ENCODE data around the gene ZBTB11. TPM values are rescaled to one million over a fixed set of nuclear protein-coding genes. Genes with fewer than 3 reads are reported as not detected.

Gene ZBTB11, protein sequence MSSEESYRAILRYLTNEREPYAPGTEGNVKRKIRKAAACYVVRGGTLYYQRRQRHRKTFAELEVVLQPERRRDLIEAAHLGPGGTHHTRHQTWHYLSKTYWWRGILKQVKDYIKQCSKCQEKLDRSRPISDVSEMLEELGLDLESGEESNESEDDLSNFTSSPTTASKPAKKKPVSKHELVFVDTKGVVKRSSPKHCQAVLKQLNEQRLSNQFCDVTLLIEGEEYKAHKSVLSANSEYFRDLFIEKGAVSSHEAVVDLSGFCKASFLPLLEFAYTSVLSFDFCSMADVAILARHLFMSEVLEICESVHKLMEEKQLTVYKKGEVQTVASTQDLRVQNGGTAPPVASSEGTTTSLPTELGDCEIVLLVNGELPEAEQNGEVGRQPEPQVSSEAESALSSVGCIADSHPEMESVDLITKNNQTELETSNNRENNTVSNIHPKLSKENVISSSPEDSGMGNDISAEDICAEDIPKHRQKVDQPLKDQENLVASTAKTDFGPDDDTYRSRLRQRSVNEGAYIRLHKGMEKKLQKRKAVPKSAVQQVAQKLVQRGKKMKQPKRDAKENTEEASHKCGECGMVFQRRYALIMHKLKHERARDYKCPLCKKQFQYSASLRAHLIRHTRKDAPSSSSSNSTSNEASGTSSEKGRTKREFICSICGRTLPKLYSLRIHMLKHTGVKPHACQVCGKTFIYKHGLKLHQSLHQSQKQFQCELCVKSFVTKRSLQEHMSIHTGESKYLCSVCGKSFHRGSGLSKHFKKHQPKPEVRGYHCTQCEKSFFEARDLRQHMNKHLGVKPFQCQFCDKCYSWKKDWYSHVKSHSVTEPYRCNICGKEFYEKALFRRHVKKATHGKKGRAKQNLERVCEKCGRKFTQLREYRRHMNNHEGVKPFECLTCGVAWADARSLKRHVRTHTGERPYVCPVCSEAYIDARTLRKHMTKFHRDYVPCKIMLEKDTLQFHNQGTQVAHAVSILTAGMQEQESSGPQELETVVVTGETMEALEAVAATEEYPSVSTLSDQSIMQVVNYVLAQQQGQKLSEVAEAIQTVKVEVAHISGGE
- 10 to 100 TPM; 30.3 to 31.3 TPM for total RNA-seq

DNA sequence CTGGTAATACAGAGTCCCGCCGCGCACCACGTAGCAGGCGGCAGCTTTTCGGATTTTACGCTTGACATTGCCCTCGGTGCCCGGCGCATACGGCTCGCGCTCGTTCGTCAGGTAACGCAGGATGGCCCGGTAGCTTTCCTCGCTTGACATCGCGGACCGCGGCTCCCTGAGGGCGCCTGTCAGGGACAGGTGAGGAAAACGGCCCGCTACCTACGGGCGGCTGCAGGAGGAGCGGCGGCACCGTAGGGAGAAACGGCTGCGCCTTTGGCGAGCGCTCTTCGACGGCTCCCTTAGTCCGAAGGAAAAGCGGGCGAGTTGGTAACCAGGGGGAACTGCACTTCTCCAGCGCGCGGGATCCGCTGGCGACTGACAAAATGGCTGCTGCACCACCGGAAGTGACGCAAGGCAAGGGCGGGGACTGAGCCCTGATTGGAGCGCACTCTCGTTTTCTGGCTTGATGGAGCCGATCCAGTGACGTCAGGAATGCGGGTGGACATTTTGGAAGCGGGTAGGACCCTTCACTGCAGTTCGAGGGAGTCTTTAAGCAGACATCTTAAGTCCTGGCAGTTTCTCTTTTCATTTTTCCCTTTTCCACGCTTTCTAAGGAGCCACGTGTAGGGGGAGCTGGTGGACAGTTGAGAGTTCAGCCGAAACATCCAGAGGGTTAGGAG lies at the start of gene ZBTB11:
TSS of gene ZBTB11 (minus strand) at position 368 of the 671 bp plus-strand sequence. CDS start at position 150, 218 bp downstream.
- CTCF ChIA-PET: interaction anchor here (1.2 to 3.1 kb wide), 5 partner anchors 8 to 103 kb away, joined by 4 to 16 read pairs (median 7); partner anchors contain the start of genes CEP97 and PCNP
- peak; percentile 74 for ATAC-seq
- DNase-seq: peak; percentile 100
- H3K4me1 Mint-ChIP-seq: peaks cover 44% of the 10 kb centered on the region
- H3K36me3 Mint-ChIP-seq: peaks cover 37% of the 10 kb centered on the region
- H3K27ac Mint-ChIP-seq: peak within 1 kb of the TSS; percentile 98
- no peaks in the 10 kb centered on the region for H3K27me3 Mint-ChIP-seq
- H3K9me3 Mint-ChIP-seq (ENCODE audit: low read depth): no peaks in the 10 kb centered on the region
- H3K4me3 Mint-ChIP-seq: peak within 1 kb of the TSS; percentile 86

GRCh38 chr3:101725890-101726275 lies 49.0 kb upstream of the ZBTB11 start:
- no peak for ATAC-seq
- H3K4me3 Mint-ChIP-seq: peak overlapping the region; percentile 92
- peaks cover 38% of the 10 kb centered on the region for H3K4me1 Mint-ChIP-seq
- H3K27ac Mint-ChIP-seq: peak overlapping the region; percentile 95
- no peaks in the 10 kb centered on the region for H3K27me3 Mint-ChIP-seq
- CTCF ChIA-PET: interaction anchor here (1.1 to 2.3 kb wide), 3 partner anchors 40 to 152 kb away, joined by 3 to 13 read pairs (median 4); partner anchors contain the start of genes NXPE3, PCNP and RPL24
- no peak for DNase-seq
- peaks cover 29% of the 10 kb centered on the region for H3K36me3 Mint-ChIP-seq
- H3K9me3 Mint-ChIP-seq (ENCODE audit: low read depth): no peaks in the 10 kb centered on the region

DNA sequence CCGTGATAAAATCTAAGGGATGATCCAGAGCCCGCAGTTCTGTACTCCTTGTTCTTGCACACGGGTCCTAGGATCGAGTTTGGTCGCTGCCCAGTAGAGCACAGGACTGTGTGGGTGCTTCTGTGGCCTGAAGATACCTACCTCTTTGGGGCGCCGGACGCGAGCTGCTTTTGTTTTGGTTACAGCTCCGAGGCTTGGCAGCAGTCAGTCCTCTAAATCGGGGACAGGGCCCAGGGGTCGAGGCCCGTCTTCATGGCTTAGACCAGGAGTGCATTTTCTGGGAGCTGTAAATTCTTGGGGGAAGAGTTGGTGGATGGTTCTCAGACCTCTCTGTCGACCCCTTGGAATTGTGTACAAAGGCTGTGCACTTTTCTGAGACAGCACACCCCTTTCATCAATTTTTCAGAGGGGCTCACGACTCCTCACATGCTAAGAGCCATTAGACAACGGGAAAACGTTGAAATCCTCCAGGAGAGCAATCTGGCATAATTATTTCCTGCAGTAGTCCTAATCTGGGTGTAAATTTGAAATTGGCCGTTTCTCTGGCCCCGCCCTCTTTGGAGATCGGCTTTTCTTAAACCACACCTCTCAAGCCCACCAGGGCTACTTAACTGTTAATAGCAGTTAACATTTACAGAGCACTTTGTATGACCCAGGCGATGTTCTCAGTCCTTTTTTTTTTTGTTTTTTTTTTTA lies 48.4 kb upstream of the ZBTB11 start:
- ATAC-seq: peak; percentile 35
- Mint-ChIP-seq H3K27ac (peak overlapping the region; percentile 95), H3K9me3 (ENCODE audit: low read depth) (no peaks in the 10 kb centered on the region), H3K4me3 (peak overlapping the region; percentile 92), H3K4me1 (peaks cover 41% of the 10 kb centered on the region), H3K27me3 (no peaks in the 10 kb centered on the region), H3K36me3 (peaks cover 24% of the 10 kb centered on the region)
- CTCF ChIA-PET: interaction anchor here (1.1 to 2.3 kb wide), 6 partner anchors 29 to 151 kb away, joined by 3 to 13 read pairs (median 6); partner anchors contain the start of genes NXPE3, PCNP and RPL24
- DNase-seq: peak; percentile 66

GRCh38 chr3:101724329-101725193 lies 47.6 kb upstream of the ZBTB11 start, which contains the start of gene CEP97:
CEP97 (plus strand) TSS chr3:101724614; CDS start chr3:101724677, 63 bp downstream.
- Mint-ChIP-seq H3K27me3 (no peaks in the 10 kb centered on the region), H3K4me3 (peak within 1 kb of the TSS; percentile 92), H3K9me3 (ENCODE audit: low read depth) (no peaks in the 10 kb centered on the region), H3K36me3 (peaks cover 19% of the 10 kb centered on the region), H3K4me1 (peaks cover 43% of the 10 kb centered on the region), H3K27ac (peak within 1 kb of the TSS; percentile 95)
- DNase-seq: peak; percentile 94
- ATAC-seq: peak; percentile 95
- CTCF ChIA-PET: interaction anchor here (0.7 to 2.3 kb wide), 9 partner anchors 18 to 501 kb away, joined by 3 to 13 read pairs (median 3); partner anchors contain the start of genes NXPE3 and RPL24

DNA sequence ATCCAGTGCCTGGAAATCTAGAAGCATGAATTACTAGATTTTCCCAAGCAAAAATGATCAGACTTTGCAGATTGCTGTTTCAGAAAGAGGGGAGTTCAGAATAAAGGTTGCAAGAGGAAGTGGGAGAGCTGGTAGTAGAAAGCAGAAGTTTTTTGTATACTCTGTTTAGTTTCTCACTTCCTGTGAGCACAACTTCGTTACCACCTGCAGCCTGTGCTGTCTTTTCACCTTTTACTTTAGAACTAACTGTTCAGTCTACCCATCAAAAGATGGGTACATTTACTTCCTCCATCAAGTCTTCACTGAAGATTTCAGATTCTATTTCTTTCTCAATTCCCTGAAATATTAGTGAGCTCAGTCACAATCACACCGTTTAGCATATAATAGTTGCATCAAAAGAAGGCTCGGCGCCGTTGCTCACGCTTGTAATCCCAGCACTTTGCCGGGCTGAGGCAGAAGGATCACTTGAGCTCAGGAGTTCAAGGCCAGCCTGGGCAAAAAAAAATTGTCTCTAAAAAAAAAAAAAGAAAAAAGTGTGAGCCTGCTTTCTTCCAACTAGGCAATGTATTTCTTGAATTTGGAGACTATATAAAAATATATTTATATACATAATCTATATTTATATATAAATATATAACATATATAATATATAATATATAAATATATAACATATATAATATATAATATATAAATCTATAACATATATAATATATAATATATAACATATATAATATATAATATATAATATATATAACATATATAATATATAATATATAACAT lies 45.7 kb upstream of the ZBTB11 start:
- peak overlapping the region; percentile 69 for H3K4me3 Mint-ChIP-seq
- DNase-seq (peak; percentile 46), ATAC-seq (no peak)
- no peaks in the 10 kb centered on the region for H3K27me3 Mint-ChIP-seq
- CTCF ChIA-PET: interaction anchor here (1.1 to 1.6 kb wide), 3 partner anchors 22 to 56 kb away, joined by 3 to 4 read pairs (median 3); partner anchors contain the start of gene NXPE3
- no peaks in the 10 kb centered on the region for H3K9me3 Mint-ChIP-seq (ENCODE audit: low read depth)
- H3K36me3 Mint-ChIP-seq: peaks cover 5% of the 10 kb centered on the region
- H3K4me1 Mint-ChIP-seq: peaks cover 41% of the 10 kb centered on the region
- H3K27ac Mint-ChIP-seq: peak overlapping the region; percentile 91

DNA sequence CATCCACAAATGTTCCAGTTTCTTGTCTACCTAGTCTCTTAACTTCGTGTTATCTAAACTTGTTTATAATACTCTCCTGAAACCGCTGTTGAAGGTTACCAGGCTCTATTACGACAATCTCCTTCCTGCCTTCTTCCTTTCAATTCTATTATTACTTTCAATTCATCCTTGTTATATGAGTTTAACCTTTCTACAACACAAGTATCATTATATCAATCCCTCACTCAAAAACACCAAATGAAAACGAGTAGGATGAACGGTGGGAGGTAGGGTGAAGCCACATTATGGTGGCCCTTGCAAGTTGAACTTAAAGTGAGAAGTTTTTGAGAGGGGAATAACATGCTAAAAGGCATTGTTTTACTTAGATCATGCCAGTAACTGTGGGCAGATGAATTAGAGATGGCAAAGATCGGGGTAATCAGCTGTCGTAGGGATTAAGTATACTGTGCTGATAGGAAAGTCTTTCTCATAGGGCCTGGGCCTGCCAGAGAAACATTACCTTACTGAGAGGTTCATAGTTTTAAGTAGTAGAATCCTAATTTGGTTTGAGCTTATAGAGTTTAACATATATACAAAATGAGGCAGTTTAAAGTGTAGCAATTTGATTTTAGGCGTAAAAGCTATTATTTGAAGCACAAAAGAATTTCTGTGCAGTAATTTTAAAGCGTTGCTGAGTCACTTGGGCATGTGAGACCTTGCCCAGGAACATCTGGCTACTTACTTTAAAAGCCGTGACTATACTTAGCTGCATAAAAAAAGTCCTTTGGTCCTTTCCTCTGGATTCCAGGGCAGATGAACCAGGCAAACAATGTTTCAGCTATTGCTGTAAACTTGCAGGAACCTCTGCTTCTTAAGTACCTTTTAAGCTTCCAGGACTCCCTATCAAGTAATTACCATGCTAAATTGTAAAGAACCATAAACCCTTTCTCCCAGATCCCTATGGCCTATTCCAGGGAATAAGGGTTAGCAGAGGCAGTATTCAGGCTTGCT lies 44.2 kb upstream of the ZBTB11 start:
- Mint-ChIP-seq H3K9me3 (ENCODE audit: low read depth) (no peaks in the 10 kb centered on the region), H3K4me3 (peak overlapping the region; percentile 37), H3K4me1 (peaks cover 31% of the 10 kb centered on the region), H3K27me3 (no peaks in the 10 kb centered on the region), H3K36me3 (no peaks in the 10 kb centered on the region), H3K27ac (peak overlapping the region; percentile 91)
- no peak for ATAC-seq
- DNase-seq: no peak
- CTCF ChIA-PET: interaction anchor here (1.1 to 1.6 kb wide), 3 partner anchors 23 to 148 kb away, joined by 3 read pairs; partner anchors contain the start of genes NXPE3 and PCNP

DNA sequence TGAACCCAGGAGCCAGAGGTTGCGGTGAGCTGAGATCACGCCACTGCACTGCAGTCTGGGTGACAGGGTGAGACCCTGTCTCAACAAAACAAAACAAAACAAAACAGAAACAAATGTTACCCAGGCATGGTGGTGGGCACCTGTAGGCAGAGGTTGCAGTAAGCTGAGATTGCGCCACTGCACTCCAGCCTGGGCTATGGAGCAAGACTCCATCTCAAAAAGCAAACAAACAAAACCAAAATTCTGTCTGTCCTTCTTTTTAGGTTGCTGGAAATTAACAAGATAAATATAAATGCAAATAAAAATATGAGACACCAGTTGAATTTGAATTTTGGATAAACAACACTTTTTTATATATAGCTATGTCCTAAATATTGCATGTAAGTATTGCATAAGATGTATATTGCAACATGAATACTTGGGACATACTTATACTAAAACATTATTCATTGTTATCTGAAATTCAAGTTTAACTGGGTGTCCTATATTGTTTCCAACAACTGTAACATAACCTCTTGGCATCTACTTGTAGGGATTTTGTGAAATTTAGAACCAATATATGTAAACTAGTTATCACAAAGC lies 42.8 kb upstream of the ZBTB11 start:
- CTCF ChIA-PET: no interaction called here
- H3K4me1 Mint-ChIP-seq: peaks cover 27% of the 10 kb centered on the region
- DNase-seq (no peak), ATAC-seq (no peak)
- no peaks in the 10 kb centered on the region for H3K36me3 Mint-ChIP-seq
- H3K9me3 Mint-ChIP-seq (ENCODE audit: low read depth): no peaks in the 10 kb centered on the region
- H3K4me3 Mint-ChIP-seq: no peak overlapping the region
- H3K27me3 Mint-ChIP-seq: no peaks in the 10 kb centered on the region
- no peak overlapping the region for H3K27ac Mint-ChIP-seq

GRCh38 chr3:101718455-101718854 lies 41.5 kb upstream of the ZBTB11 start:
- CTCF ChIA-PET: interaction anchor here (0.9 to 1.2 kb wide), 2 partner anchors 22 to 65 kb away, joined by 3 read pairs; no protein-coding TSS in a partner anchor
- DNase-seq (no peak), ATAC-seq (no peak)
- Mint-ChIP-seq H3K36me3 (no peaks in the 10 kb centered on the region), H3K27ac (no peak overlapping the region), H3K27me3 (no peaks in the 10 kb centered on the region), H3K4me1 (peaks cover 22% of the 10 kb centered on the region), H3K4me3 (no peak overlapping the region), H3K9me3 (ENCODE audit: low read depth) (no peaks in the 10 kb centered on the region)

GRCh38 chr3:101709126-101709525 lies 32.2 kb upstream of the ZBTB11 start:
- Mint-ChIP-seq H3K9me3 (ENCODE audit: low read depth) (no peaks in the 10 kb centered on the region), H3K4me3 (no peak overlapping the region), H3K4me1 (no peaks in the 10 kb centered on the region), H3K36me3 (no peaks in the 10 kb centered on the region), H3K27me3 (no peaks in the 10 kb centered on the region), H3K27ac (no peak overlapping the region)
- DNase-seq (no peak), ATAC-seq (no peak)
- CTCF ChIA-PET: no interaction called here

Measured in activated CD8-positive, alpha-beta memory T cell treated with anti-CD3 and anti-CD28 coated beads, Interleukin-2, amount 10 ng/mL, durations not matched to agents 7 days and 5 days (primary cell).